ENCODE results near the gene ST6GAL1.
A peak's percentile ranks its signal among the peaks of the same experiment; 100 is the strongest.

ST6GAL1 gene

GRCh38 chr3:187063286-187064121, 133.2 kb downstream of the ST6GAL1 start:
- FAIRE-seq, result no peak
- DNase-seq (ENCODE audit: extremely low spot score, insufficient read length, low read depth), result no peak

- FAIRE-seq (peak; percentile 15), DNase-seq (ENCODE audit: extremely low spot score, insufficient read length, low read depth) (no peak)
These were observed 134.1 kb downstream of the ST6GAL1 start for GRCh38 chr3:187064210-187065115.

- peak; percentile 36 for DNase-seq (ENCODE audit: extremely low spot score, insufficient read length, low read depth)
- peak; percentile 74 for FAIRE-seq
These were observed 136.1 kb downstream of the ST6GAL1 start for GRCh38 chr3:187066228-187066995.

GRCh38 chr3:187068787-187069186, 138.5 kb downstream of the ST6GAL1 start:
- FAIRE-seq (no peak), DNase-seq (ENCODE audit: extremely low spot score, insufficient read length, low read depth) (no peak)

- DNase-seq (ENCODE audit: extremely low spot score, insufficient read length, low read depth), result no peak
- no peak for FAIRE-seq
These were observed 139.7 kb downstream of the ST6GAL1 start for GRCh38 chr3:187069857-187070516.

- DNase-seq (ENCODE audit: extremely low spot score, insufficient read length, low read depth), result no peak
- no peak for FAIRE-seq
These were observed 141.8 kb downstream of the ST6GAL1 start for GRCh38 chr3:187072102-187072501.

- FAIRE-seq (no peak), DNase-seq (ENCODE audit: extremely low spot score, insufficient read length, low read depth) (no peak)
These were observed 142.2 kb downstream of the ST6GAL1 start for GRCh38 chr3:187072511-187072910.

- FAIRE-seq (no peak), DNase-seq (ENCODE audit: extremely low spot score, insufficient read length, low read depth) (no peak)
These were observed 143.3 kb downstream of the ST6GAL1 start for GRCh38 chr3:187073581-187074098.

GRCh38 chr3:187074846-187075245, 144.5 kb downstream of the ST6GAL1 start:
- FAIRE-seq, result no peak

GRCh38 chr3:187076297-187076696, 146.0 kb downstream of the ST6GAL1 start:
- FAIRE-seq (no peak), DNase-seq (ENCODE audit: extremely low spot score, insufficient read length, low read depth) (no peak)

More at GRCh38 chr3:187074846-187075245, 144.5 kb downstream of the ST6GAL1 start:
- DNase-seq (ENCODE audit: extremely low spot score, insufficient read length, low read depth), result no peak

GRCh38 chr3:187077085-187077484, 146.8 kb downstream of the ST6GAL1 start:
- FAIRE-seq (no peak), DNase-seq (ENCODE audit: extremely low spot score, insufficient read length, low read depth) (no peak)

GRCh38 chr3:187077537-187077936, 147.2 kb downstream of the ST6GAL1 start:
- DNase-seq (ENCODE audit: extremely low spot score, insufficient read length, low read depth), result no peak

GRCh38 chr3:187079090-187080022, 149.0 kb downstream of the ST6GAL1 start:
- no peak for FAIRE-seq
- DNase-seq (ENCODE audit: extremely low spot score, insufficient read length, low read depth), result no peak

More at GRCh38 chr3:187077537-187077936, 147.2 kb downstream of the ST6GAL1 start:
- FAIRE-seq, result no peak

GRCh38 chr3:187080799-187081450, 150.6 kb downstream of the ST6GAL1 start:
- FAIRE-seq, result no peak
- DNase-seq (ENCODE audit: extremely low spot score, insufficient read length, low read depth), result no peak

- FAIRE-seq (no peak), DNase-seq (ENCODE audit: extremely low spot score, insufficient read length, low read depth) (no peak)
These were observed 152.5 kb downstream of the ST6GAL1 start for GRCh38 chr3:187082758-187083375.

- DNase-seq (ENCODE audit: extremely low spot score, insufficient read length, low read depth), result no peak
- FAIRE-seq, result no peak
These were observed 153.8 kb downstream of the ST6GAL1 start for GRCh38 chr3:187084126-187084525.

- no peak for DNase-seq (ENCODE audit: extremely low spot score, insufficient read length, low read depth)
- FAIRE-seq, result no peak
These were observed 154.3 kb downstream of the ST6GAL1 start for GRCh38 chr3:187084580-187084979.

Data from GM18507 (cell line).